Measurements from ENCODE around the gene LHX6. TPM values are rescaled to one million over a fixed set of nuclear protein-coding genes. Genes with fewer than 3 reads are reported as not detected.

Gene LHX6
- total RNA-seq, 1 donor from 2014 or later = 4.5 TPM

Other genes starting within 250 kb of the LHX6 start
- gene TTLL11, start 135.6 kb downstream of the LHX6 start, total RNA-seq = 10.9 TPM
- gene NDUFA8, start 69.2 kb downstream of the LHX6 start, total RNA-seq = 68.0 TPM
- gene MORN5, start 69.0 kb downstream of the LHX6 start, total RNA-seq = 7.8 TPM
- gene RBM18, start 35.9 kb upstream of the LHX6 start, total RNA-seq = 21.3 TPM
- gene MRRF, start 35.9 kb upstream of the LHX6 start, total RNA-seq = 26.3 TPM
- 24.1 TPM for gene PTGS1, start 142.1 kb upstream of the LHX6 start, total RNA-seq
- not detected for gene OR1J1, start 249.0 kb upstream of the LHX6 start, total RNA-seq